HCT116 (cell line): Measurements from ENCODE around the gene PI4K2A. TPM values are rescaled to one million over a fixed set of nuclear protein-coding genes. Genes with fewer than 3 reads are reported as not detected.

Experiments used
- ATAC-seq: fragments of 200-7000 bp; cut with Tn5 transposase; 2 replicates; pipeline ENCODE4 v1.9.1; 2020; ENCODE audit warnings: mild to moderate bottlenecking, moderate library complexity
- BruUV-seq: library from RNA; stranded (reverse); fragments of 400-500 nt; replicated peaks from 2 replicates; lab custom pipeline; 2021; lab: Mats Ljungman, UMichigan
- CTCF ChIA-PET: fragments of 300-600 bp; sonication (Branson Sonifier 250); formaldehyde crosslinking; loops from one replicate; lab custom pipeline; 2021; ENCODE audit warnings: antibody characterized with exemption; lab: Charles Lee
- POLR2A ChIA-PET: fragments of 300-600, 350-600 bp; sonication (Branson Sonifier 250); formaldehyde crosslinking; loops from one replicate; lab custom pipeline; 2021; ENCODE audit warnings: antibody characterized with exemption; lab: Charles Lee
- RAD21 ChIA-PET, 2 experiments: fragments of 300-600 bp; sonication (Branson Sonifier 250); formaldehyde crosslinking; loops; one replicate each; lab custom pipeline; 2023; ENCODE audit warnings: low total read pairs in 2 of 2; ENCODE audit not compliant: uncharacterized antibody in 2 of 2, unreplicated experiment in 2 of 2, low non-redundant PET in 1 of 2; lab: Charles Lee
- DNase-seq: peaks from one replicate; pipeline ENCODE4 v3.0.0-alpha.2; 2010; ENCODE audit warnings: low read depth, low spot score
- H2AFZ ChIP-seq: fragments of 200-600 bp; shearing (Covaris generic), sonication (generic); 2 replicates; pipeline ENCODE4 v1.6.1; 2017; ENCODE audit warnings: low read depth, mixed run types, mixed read lengths, antibody characterized with exemption, low read length; ENCODE audit not compliant: poor library complexity, severe bottlenecking
- H3K27ac ChIP-seq: 2 replicates; pipeline ENCODE4 v1.5.1; 2012; ENCODE audit warnings: low read depth, low read length
- H3K27me3 ChIP-seq: fragments of 200-600 bp; sonication (generic); 2 replicates; pipeline ENCODE4 v1.6.1; 2016; ENCODE audit warnings: mixed run types, low read length, mixed read lengths; ENCODE audit not compliant: insufficient read depth
- H3K36me3 ChIP-seq, 2 experiments: fragments of 200-500 bp in 1 of 2; fragments of 200-600 bp in 1 of 2; sonication (Bioruptor generic) in 1 of 2; sonication (generic) in 1 of 2; 2 replicates each; pipeline versions ENCODE4 v1.5.1 to v1.6.1; 2014 to 2016; ENCODE audit warnings: low read length in 2 of 2, inconsistent platforms in 1 of 2, mixed read lengths in 1 of 2, mixed run types in 1 of 2; ENCODE audit not compliant: insufficient read depth in 2 of 2, control insufficient read depth in 1 of 2
- H3K4me1 ChIP-seq, 2 experiments: fragments of 200-600 bp in 1 of 2; sonication (generic) in 1 of 2; 2 replicates each; pipeline versions ENCODE4 v1.5.1 to v1.6.1; 2012 to 2017; ENCODE audit warnings: low read length in 2 of 2, inconsistent platforms in 1 of 2, mild to moderate bottlenecking in 1 of 2, mixed read lengths in 1 of 2, mixed run types in 1 of 2, moderate library complexity in 1 of 2; ENCODE audit not compliant: insufficient read depth in 2 of 2, control insufficient read depth in 1 of 2
- H3K4me2 ChIP-seq: fragments of 200-600 bp; sonication (generic); 2 replicates; pipeline ENCODE4 v1.6.1; 2017; ENCODE audit warnings: mixed run types, low read length, mixed read lengths
- H3K4me3 ChIP-seq, 2 experiments: fragments of 200-600 bp in 1 of 2; sonication (generic) in 1 of 2; replicated peaks in 1 of 2; 2 replicates each; pipeline ENCODE4 v1.5.1; 2011 to 2016; ENCODE audit warnings: low read length in 2 of 2, control low read depth in 1 of 2, low read depth in 1 of 2, mild to moderate bottlenecking in 1 of 2, mixed read lengths in 1 of 2, mixed run types in 1 of 2
- H3K79me2 ChIP-seq: fragments of 200-600 bp; sonication (generic); 2 replicates; pipeline ENCODE4 v1.6.1; 2017; ENCODE audit warnings: mild to moderate bottlenecking, mixed run types, low read length, moderate library complexity, mixed read lengths; ENCODE audit not compliant: insufficient read depth
- H3K9ac ChIP-seq: fragments of 200-600 bp; sonication (generic); 2 replicates; pipeline ENCODE4 v1.6.1; 2016; ENCODE audit warnings: low read length, mixed read lengths
- H3K9me2 ChIP-seq: fragments of 200-600 bp; sonication (generic), shearing (Covaris generic); 2 replicates; pipeline ENCODE4 v1.6.1; 2017; ENCODE audit warnings: mixed run types, mild to moderate bottlenecking, moderate library complexity; ENCODE audit not compliant: insufficient read depth
- H3K9me3 ChIP-seq, 2 experiments: fragments of 200-500 bp in 1 of 2; fragments of 200-600 bp in 1 of 2; sonication (Bioruptor generic) in 1 of 2; sonication (generic) in 1 of 2; 2 replicates each; pipeline ENCODE4 v1.6.1; 2014 to 2017; ENCODE audit warnings: low read length in 2 of 2, mixed read lengths in 2 of 2, inconsistent platforms in 1 of 2, low read depth in 1 of 2, mild to moderate bottlenecking in 1 of 2, mixed run types in 1 of 2, moderate library complexity in 1 of 2; ENCODE audit not compliant: control insufficient read depth in 1 of 2, insufficient read depth in 1 of 2
- H4K20me1 ChIP-seq: fragments of 200-600 bp; sonication (generic), shearing (Covaris generic); 2 replicates; pipeline ENCODE4 v1.6.1; 2017; ENCODE audit warnings: mixed run types, mild to moderate bottlenecking, moderate library complexity; ENCODE audit not compliant: insufficient read depth
- ATF3 ChIP-seq: IDR thresholded peaks from 2 replicates; pipeline ENCODE4 v1.6.1; 2012
- CBX3 ChIP-seq: IDR thresholded peaks from 2 replicates; pipeline ENCODE4 v1.6.1; 2012; ENCODE audit warnings: low read depth
- ELF1 ChIP-seq: IDR thresholded peaks from 2 replicates; pipeline ENCODE4 v1.6.1; 2012; ENCODE audit warnings: low read depth, borderline replicate concordance
- EZH2 ChIP-seq: fragments of 200-600 bp; sonication (generic); IDR thresholded peaks from 2 replicates; pipeline ENCODE4 v1.6.1; 2017; ENCODE audit warnings: antibody characterized with exemption, mixed run types
- EZH2phosphoT487 ChIP-seq: fragments of 200-600 bp; IDR thresholded peaks from 2 replicates; pipeline ENCODE4 v1.6.1; 2018; ENCODE audit warnings: antibody characterized with exemption, borderline replicate concordance
- POLR2A ChIP-seq: IDR thresholded peaks from 2 replicates; pipeline ENCODE4 v1.7.0; 2011; ENCODE audit warnings: borderline replicate concordance; ENCODE audit not compliant: insufficient read depth, insufficient read length; ENCODE audit errors: extremely low read depth
- RAD21 ChIP-seq: IDR thresholded peaks from 2 replicates; pipeline ENCODE4 v1.6.1; 2012; ENCODE audit warnings: low read depth, mild to moderate bottlenecking
- SIN3A ChIP-seq: IDR thresholded peaks from 2 replicates; pipeline ENCODE4 v1.6.1; 2012; ENCODE audit warnings: low read depth
- SP1 ChIP-seq: IDR thresholded peaks from 2 replicates; pipeline ENCODE4 v1.6.1; 2012; ENCODE audit warnings: low read depth
- SRF ChIP-seq: IDR thresholded peaks from 2 replicates; pipeline ENCODE4 v1.6.1; 2012; ENCODE audit warnings: low read depth
- YY1 ChIP-seq: IDR thresholded peaks from 2 replicates; pipeline ENCODE4 v1.6.1; 2011; ENCODE audit warnings: low read length, low read depth, moderate library complexity, mild to moderate bottlenecking; ENCODE audit not compliant: insufficient replicate concordance; ENCODE audit errors: extremely low read depth
- ZNF274 ChIP-seq: fragments of 200-500 bp; sonication (Bioruptor generic); IDR thresholded peaks from 2 replicates; pipeline ENCODE4 v1.6.1; 2014; ENCODE audit warnings: mild to moderate bottlenecking, low read depth, low read length, inconsistent platforms
- intact Hi-C: fragments of 100-400 bp; cut with micrococcal nuclease; formaldehyde crosslinking; loops from 2 replicates; pipeline ENCODE4 v1.10.0; 2022
- total RNA-seq: library from RNA; stranded (reverse); gene quantifications from one replicate; pipeline ENCODE4 v1.2.1, GENCODE V29; 2021; ENCODE audit not compliant: unreplicated experiment
- TF ChIP-seq, protein P1 (sequence below), 3 experiments: fragments of 200-600 bp in 1 of 3; sonication (generic) in 1 of 3; IDR thresholded peaks in 2 of 3; conservative IDR thresholded peaks in 1 of 3; 2 replicates each; pipeline ENCODE4 v1.5.1; 2012 to 2017; ENCODE audit warnings: low read depth in 2 of 3, low read length in 2 of 3, antibody characterized with exemption in 1 of 3, borderline replicate concordance in 1 of 3, control low read depth in 1 of 3, mild to moderate bottlenecking in 1 of 3, mixed read lengths in 1 of 3, mixed run types in 1 of 3, moderate library complexity in 1 of 3; ENCODE audit not compliant: insufficient read depth in 1 of 3

Gene PI4K2A
- total RNA-seq, 1 experiment from 2014 or later, result 20.0 TPM

GRCh38 chr10:97611473-97611872, 29.0 kb upstream of the PI4K2A start:
- H4K20me1 ChIP-seq, result no peaks in the 10 kb centered on the region
- ChIA-PET POLR2A (no interaction called here), RAD21 (interaction anchor here in 1 of 2 experiments (0.5 kb wide), 1 partner anchor 22 kb away, joined by 3 read pairs; the partner anchor contains the start of gene C10orf62), CTCF (interaction anchor here (0.8 to 2.3 kb wide), 7 partner anchors 37 to 148 kb away, joined by 3 to 35 read pairs (median 4); partner anchors contain the start of gene ANKRD2)
- no peak overlapping the region for H3K27ac ChIP-seq
- H3K79me2 ChIP-seq, result no peaks in the 10 kb centered on the region
- no peak overlapping the region for H2AFZ ChIP-seq
- H3K4me2 ChIP-seq, result no peak overlapping the region
- BruUV-seq, result no TSS peak
- H3K9ac ChIP-seq, result no peak overlapping the region
- DNase-seq (no peak), ATAC-seq (no peak)
- no peaks in the 10 kb centered on the region for H3K36me3 ChIP-seq
- intact Hi-C loops, result no loop called here
- no peak overlapping the region for H3K4me3 ChIP-seq
- TF ChIP-seq SP1 (no peak), YY1 (no peak)
- peaks cover 3 to 4% of the 10 kb centered on the region in 2 experiments; a peak in 2 of 4 replicates for H3K4me1 ChIP-seq
- H3K9me2 ChIP-seq, result no peaks in the 10 kb centered on the region
- H3K9me3 ChIP-seq, result no peaks in the 10 kb centered on the region
- no peaks in the 10 kb centered on the region for H3K27me3 ChIP-seq

- RAD21 ChIA-PET, result interaction anchor here (0.5 to 1.6 kb wide), 7 partner anchors 11 to 41 kb away, joined by 3 to 12 read pairs (median 3); partner anchors contain the start of genes ANKRD2 (in 2 of the 2) and C10orf62 (in 1 of the 2)
- Histone ChIP-seq H3K9me2 (no peaks in the 10 kb centered on the region), H3K4me2 (no peak overlapping the region), H4K20me1 (no peaks in the 10 kb centered on the region), H3K27ac (no peak overlapping the region), H3K27me3 (no peaks in the 10 kb centered on the region), H3K79me2 (no peaks in the 10 kb centered on the region), H3K9ac (no peak overlapping the region), H3K4me1 (peaks cover 3 to 4% of the 10 kb centered on the region in 2 experiments; a peak in 2 of 4 replicates), H3K4me3 (no peak overlapping the region), H2AFZ (no peak overlapping the region), H3K9me3 (no peaks in the 10 kb centered on the region), H3K36me3 (no peaks in the 10 kb centered on the region)
- intact Hi-C loops, result loop anchor here (1.0 to 2.0 kb wide), 4 partner anchors 40 to 205 kb away; partner anchors contain the start of gene ANKRD2
- BruUV-seq, result no TSS peak
- peak; percentile 42 for DNase-seq
- no peak for TF ChIP-seq ZNF274
- no peak for TF ChIP-seq SRF
- TF ChIP-seq RAD21, result peak; percentile 96
- TF ChIP-seq, protein P1, sequence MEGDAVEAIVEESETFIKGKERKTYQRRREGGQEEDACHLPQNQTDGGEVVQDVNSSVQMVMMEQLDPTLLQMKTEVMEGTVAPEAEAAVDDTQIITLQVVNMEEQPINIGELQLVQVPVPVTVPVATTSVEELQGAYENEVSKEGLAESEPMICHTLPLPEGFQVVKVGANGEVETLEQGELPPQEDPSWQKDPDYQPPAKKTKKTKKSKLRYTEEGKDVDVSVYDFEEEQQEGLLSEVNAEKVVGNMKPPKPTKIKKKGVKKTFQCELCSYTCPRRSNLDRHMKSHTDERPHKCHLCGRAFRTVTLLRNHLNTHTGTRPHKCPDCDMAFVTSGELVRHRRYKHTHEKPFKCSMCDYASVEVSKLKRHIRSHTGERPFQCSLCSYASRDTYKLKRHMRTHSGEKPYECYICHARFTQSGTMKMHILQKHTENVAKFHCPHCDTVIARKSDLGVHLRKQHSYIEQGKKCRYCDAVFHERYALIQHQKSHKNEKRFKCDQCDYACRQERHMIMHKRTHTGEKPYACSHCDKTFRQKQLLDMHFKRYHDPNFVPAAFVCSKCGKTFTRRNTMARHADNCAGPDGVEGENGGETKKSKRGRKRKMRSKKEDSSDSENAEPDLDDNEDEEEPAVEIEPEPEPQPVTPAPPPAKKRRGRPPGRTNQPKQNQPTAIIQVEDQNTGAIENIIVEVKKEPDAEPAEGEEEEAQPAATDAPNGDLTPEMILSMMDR (IDR thresholded peaks at IDR 0.05 in 2 of 3, conservative IDR thresholded peaks at IDR 0.05 in 1 of 3; ENCODE audit: borderline replicate concordance in 1 of 3, insufficient read depth in 1 of 3, low read depth in 2 of 3, low read length in 2 of 3), result peak; percentile 25 to 90 (median 56); a peak in 5 of 6 replicates
- TF ChIP-seq SIN3A, result no peak
- no peak for TF ChIP-seq CBX3
- TF ChIP-seq ATF3, result no peak
- TF ChIP-seq EZH2, result no peak
- no peak for TF ChIP-seq EZH2phosphoT487
- TF ChIP-seq POLR2A, result no peak
- TF ChIP-seq ELF1, result no peak
- no peak for TF ChIP-seq YY1
- ATAC-seq, result peak; percentile 96
- POLR2A ChIA-PET, result no interaction called here
- CTCF ChIA-PET, result interaction anchor here (0.7 to 2.3 kb wide), 14 partner anchors 21 to 211 kb away, joined by 3 to 35 read pairs (median 4); partner anchors contain the start of genes ANKRD2, MMS19, MORN4 and RRP12
Observed at GRCh38 chr10:97612386-97612785, 28.1 kb upstream of the PI4K2A start.
